Medulla oblongata (tissue), 1 donor: ENCODE measurements around the gene DIP2C.

Experiments
- DNase-seq: peaks from one replicate; pipeline ENCODE4 v3.0.0-alpha.2; 2015; ENCODE audit errors: extremely low spot score

The DIP2C gene, protein sequence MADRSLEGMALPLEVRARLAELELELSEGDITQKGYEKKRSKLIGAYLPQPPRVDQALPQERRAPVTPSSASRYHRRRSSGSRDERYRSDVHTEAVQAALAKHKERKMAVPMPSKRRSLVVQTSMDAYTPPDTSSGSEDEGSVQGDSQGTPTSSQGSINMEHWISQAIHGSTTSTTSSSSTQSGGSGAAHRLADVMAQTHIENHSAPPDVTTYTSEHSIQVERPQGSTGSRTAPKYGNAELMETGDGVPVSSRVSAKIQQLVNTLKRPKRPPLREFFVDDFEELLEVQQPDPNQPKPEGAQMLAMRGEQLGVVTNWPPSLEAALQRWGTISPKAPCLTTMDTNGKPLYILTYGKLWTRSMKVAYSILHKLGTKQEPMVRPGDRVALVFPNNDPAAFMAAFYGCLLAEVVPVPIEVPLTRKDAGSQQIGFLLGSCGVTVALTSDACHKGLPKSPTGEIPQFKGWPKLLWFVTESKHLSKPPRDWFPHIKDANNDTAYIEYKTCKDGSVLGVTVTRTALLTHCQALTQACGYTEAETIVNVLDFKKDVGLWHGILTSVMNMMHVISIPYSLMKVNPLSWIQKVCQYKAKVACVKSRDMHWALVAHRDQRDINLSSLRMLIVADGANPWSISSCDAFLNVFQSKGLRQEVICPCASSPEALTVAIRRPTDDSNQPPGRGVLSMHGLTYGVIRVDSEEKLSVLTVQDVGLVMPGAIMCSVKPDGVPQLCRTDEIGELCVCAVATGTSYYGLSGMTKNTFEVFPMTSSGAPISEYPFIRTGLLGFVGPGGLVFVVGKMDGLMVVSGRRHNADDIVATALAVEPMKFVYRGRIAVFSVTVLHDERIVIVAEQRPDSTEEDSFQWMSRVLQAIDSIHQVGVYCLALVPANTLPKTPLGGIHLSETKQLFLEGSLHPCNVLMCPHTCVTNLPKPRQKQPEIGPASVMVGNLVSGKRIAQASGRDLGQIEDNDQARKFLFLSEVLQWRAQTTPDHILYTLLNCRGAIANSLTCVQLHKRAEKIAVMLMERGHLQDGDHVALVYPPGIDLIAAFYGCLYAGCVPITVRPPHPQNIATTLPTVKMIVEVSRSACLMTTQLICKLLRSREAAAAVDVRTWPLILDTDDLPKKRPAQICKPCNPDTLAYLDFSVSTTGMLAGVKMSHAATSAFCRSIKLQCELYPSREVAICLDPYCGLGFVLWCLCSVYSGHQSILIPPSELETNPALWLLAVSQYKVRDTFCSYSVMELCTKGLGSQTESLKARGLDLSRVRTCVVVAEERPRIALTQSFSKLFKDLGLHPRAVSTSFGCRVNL (N-terminal part only)

DNA sequence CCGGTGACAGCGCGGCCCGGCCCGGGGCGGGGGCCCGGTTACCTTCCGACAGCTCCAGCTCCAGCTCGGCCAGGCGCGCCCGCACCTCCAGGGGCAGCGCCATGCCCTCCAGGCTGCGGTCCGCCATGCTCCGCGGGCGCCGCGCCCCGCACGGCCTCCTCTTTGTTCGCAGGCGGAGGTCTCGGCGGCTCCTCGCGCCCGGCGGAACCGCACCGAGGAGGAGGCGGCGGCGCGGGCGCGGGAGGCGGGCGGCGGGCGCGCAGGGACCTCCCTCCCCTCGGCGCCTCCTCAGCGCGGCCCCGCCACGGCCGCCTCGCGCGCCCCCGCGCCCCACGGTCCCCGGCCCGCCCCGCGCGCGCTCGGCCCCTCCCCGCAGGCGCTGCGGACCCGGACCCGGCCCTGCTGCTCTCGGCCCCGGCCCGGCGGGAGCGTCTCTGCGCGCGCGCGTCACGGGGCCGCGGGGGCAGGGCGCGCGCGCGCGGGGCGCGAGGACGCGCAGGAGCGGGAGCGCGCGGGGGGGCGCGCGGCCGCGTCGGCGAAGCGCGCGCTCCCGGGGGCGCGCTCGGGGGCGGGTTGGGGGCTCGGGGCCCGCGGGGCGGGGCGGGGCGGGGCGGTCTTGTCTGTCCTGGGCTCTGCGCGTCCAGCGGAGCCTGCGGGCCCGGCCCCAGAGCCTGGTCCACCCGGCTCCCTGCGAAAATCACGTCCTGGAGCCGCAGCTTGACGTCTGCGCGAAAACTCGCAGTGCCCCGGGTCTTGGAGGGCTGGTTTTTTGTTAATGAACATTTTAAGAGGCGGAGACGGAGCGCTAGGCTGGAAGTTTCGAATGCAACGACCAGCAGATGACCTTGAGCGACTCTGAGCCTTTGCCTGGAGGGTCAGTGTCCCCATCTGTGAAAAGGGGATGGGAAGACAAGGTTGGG lies at the start of gene DIP2C:
TSS of gene DIP2C (minus strand) at position 217 of the 920 bp plus-strand sequence. CDS start at position 127, 90 bp downstream.
- DNase-seq: peak; percentile 67

DNA sequence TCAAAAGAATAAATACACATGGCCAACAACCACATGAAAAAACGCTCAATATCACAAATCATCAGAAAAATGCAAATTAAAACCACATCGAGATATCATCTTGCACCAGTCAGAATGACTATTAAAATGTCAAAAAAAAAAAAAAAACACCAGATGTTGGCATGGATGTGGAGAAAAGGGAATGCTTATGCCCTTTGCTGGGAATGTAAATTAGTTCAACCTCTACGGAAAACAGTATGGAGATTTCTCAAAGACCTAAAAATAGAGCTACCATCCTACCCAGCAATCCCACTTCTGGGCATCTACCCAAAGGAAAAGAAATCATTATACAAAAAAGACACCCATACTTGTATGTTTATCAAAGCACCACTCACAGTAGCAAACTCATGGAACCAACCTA lies 45.0 kb upstream of the DIP2C start:
- DNase-seq: no peak

DNA sequence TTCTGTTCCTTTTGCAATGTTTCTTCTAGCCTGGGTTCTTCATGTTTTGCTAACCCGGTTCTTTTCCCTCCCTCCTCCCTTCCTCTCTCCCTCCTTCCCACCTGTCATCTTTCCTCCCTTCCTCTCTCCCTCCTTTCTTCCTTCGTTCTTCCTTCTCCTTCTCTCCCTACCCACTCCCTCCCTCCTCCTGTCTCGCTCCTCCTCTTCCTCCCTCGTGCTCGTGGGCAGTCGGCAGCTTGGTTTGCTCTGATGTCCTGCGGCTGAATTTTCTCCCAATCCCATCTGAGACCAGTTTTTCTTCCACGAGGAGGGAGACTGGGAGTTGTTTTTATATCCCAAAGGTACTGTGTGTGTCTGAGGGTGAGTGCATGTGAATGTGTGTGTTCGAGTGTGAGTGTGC lies 43.6 kb upstream of the DIP2C start:
- no peak for DNase-seq

DNA sequence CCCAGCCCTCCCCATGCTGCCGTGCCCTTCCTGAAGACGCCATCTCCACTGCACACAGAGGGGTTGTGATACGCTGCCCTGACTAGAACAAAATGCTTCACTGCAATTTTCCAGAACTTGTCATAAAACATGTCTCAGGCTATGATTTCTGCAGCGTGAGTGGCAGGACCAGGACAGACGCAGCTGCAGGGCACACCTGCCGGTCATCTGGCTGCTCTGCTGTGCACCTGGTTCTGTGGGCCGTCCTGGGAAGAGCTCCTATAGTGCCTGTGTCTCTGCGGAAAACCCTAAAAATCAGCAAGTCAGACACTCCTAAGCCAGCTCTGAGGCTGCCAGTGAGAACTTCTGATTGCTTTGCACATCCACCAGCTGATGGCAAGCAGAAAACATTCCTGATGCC lies 39.7 kb upstream of the DIP2C start:
- no peak for DNase-seq

DNA sequence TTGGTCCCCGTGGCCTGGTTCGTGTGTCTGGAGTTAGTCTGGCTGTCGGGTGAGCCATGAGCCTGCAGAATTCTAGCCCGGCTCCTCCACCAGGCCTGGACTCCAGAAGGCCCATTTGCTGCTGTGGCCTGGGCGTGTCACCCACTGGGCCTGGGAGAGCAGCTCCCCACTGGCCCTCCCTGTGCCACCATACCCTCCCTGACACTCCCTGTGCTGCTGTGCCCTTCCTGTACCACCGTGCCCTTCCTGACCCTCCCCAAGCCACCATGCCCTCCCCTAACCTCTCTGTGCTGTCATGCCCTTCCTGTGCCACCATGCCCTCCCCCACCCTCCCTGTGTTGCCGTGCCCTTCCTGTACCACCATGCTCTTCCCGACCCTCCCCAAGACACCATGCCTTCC lies 39.1 kb upstream of the DIP2C start:
- no peak for DNase-seq

DNA sequence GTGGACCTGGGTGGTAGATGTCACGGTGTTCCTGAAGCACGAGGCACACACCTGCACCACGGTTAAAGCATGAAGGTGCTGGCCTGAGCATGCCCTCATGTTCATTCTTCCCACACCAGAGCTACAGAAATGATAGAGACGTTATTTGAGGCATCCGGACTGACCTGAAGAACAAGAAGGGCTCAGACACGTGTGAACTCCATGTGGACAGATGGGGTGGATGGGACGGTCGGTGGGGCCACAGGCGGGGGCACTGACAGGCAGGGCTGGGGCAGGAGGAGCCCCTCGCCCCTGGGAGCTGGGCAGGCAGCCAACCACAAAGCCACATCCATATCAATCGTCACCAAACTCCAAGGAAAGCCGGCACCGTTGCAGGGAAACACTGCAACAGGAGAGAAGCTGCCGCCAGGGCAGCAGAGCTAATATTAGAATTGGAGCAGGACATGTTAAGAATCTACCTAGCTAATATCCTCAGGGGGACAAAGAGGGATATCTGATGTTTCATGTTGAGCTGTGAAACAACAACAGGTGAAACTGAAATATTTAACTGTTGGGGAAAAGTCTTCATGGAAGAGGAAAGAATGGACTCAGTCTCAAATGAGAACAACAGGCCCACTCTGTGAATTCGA lies 37.8 kb upstream of the DIP2C start:
- DNase-seq: no peak

DNA sequence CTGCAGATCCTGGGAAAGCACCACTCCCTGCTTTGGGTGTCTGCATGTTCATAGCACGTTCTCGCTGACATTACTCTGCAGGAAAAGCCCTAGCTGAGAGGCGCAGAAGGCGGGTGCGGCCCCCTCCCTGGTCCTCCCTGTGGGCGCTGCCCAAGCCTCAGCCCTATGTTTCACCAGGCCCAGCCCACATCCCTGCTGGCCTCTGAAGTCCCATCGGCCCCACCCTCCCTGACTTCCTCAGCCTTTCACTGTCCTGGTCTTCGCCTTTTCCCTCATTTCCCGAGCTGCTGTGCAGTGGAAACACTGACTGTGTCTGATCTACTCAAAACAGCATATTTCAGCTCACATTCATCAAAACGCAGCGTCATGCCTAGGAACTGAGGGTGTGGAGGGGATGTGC lies 36.3 kb upstream of the DIP2C start:
- DNase-seq: no peak

DNA sequence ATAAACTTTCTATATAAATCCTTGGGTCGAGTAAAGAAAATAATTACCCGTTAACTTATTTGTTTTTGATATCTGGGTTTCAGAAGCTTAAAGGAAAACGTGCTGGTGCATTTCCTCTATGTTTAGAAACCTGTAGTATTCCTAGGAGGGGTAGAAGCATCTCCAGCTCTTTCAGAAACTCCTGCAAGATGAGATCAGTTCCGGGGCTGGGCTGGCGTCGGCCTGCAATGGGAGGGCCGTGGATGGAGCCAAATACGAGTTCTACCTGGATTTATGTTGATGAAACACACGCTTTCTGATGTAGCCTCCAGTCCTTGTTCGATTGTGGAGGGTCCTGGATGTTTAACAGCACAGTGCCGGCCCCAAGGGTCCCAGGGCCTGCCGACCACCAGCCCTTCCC lies 35.8 kb upstream of the DIP2C start:
- DNase-seq: no peak

DNA sequence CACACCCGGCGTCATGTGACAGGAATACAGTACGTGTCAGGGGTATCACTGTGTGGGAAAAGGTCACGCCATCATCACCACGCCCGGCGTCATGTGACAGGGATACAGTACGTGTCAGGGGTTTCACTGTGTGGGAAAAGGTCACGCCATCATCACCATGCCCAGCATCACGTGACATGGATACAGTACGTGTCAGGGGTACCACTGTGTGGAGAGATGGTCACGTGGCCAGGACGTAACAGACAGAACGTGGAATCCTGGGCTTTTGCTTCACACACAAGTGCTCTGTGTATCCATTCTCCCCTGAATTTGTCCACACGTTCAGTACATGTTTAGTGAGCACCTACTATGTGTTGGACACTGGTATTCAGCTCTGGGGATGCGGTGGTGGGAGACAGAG lies 34.5 kb upstream of the DIP2C start:
- DNase-seq: no peak

DNA sequence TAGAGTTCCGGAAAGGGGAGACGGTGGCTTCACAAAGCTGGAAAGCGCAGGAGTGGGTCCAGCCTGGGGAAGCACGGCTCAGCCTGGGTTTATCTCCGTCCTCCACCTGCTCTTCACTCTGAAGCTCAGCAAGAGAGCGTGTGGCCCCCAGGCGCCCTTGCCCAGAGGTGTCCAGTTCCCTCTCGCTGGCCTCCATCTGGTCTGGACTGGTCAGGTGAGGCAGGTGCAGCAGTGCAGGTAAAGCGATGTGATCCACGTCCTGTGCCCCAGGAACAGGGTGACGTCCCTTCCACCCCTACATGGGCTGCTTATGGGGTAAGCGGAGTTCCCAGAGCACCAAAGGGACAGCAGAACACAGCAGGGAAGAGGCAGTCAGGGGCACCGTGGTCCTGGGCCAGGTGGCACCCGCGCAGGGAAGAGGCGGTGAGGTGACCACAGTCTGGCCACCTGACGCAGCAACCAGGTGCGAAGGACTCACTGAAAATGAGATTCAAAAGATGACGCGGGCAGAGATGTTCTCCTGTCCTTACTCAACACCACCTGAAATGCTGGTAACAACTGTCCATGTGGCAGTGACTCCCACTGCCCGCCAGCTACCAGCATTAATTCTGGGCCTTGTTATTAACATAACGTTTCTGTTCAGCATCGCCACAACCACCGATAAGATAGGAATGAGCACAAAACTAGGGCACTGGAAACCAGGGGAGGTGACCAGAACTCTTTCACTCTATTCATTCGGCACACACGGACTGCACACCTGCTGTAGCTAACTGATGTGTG lies 33.0 kb upstream of the DIP2C start:
- no peak for DNase-seq

DNA sequence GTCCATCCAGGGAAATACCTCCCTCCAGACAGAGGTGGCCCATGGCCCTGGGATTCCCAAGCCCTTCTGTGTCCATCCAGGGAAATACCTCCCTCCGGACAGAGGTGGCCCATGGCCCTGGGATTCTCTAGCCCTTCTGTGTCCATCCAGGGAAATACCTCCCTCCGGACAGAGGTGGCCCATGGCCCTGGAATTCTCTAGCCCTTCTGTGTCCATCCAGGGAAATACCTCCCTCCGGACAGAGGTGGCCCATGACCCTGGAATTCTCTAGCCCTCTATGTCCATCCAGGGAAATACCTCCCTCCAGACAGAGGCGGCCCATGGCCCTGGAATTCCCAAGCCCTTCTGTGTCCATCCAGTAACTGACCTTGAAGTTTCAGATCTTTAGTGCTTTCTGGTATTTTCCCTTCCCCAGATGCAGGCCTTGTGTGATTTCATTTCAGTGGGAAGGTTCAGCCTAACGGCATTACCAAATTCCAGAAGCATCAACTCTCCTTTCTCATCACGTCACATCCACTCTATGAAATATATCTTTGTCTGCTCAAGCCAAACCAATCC lies 28.8 kb upstream of the DIP2C start:
- no peak for DNase-seq

DNA sequence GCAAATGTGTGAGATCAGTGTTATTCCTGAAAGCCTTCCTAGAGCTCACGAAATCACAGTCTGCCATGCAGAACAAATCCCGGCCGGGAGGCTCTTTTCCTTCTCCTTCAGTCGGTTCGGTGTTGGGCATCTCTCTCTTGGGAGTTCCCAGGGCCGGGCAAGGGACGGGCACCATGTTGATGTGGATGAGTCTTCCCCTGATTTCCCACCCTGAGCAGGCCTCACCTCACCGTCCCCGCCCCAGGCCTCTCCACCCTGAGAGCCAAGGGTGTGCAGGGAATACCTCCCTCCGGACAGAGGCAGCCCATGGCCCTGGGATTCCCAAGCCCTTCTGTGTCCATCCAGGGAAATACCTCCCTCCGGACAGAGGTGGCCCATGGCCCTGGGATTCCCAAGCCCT lies 28.0 kb upstream of the DIP2C start:
- no peak for DNase-seq

DNA sequence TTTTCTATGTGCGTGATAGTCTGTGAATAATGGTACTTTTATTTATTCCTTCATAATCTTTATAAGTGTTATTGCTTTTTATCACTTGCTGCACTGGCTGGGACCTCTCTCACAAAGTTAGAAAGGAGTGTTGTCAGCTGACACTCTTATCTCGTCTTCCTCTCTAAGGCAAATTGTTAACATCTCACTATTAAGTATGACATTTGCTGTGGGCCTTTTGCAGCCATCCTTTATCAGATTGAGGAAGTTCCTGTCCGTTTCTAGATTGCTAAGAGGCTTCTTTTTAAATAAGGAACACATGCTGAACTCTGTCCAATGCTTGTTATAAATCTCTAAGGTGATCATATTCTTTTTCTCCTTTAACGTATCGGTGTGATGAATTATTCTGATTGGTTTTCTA lies 27.4 kb upstream of the DIP2C start:
- DNase-seq: no peak

DNA sequence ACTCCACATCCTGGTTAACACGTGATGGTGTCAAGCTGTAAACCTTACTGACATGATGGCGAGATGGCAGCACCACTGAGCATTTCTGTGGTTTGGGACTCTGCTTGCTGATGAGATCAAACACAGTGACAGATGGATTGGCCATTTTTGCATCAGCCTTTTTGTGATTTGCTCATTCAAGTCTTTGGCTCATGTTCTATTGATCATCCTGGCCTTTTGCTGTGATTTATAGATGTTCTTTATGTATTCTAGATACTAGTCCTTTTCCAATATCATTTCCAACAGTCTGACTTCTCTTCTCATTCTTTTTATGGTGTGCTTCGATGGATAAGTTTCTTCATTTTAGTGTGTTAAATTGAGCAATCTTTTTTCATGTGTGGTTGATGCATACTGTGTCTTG lies 24.7 kb upstream of the DIP2C start:
- DNase-seq: no peak

DNA sequence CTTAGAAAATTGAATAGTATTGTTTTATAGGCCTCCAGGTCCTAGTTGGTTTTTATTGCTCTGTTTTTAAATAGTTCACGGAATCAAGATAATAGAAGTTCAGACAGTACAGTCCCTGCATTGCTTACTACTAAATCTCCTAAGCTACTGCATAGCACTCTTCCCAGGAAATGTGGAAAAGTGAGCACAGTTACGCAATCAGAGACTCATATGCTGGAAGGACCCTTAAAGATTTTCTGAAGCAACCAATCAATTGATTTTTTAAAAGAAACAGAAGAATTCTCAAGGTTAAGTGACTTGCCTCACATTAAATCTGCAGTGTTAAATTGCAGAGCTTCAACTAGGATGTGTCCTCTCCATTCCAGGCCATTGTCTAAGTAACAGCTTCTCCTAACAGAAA lies 23.1 kb upstream of the DIP2C start:
- DNase-seq: no peak

DNA sequence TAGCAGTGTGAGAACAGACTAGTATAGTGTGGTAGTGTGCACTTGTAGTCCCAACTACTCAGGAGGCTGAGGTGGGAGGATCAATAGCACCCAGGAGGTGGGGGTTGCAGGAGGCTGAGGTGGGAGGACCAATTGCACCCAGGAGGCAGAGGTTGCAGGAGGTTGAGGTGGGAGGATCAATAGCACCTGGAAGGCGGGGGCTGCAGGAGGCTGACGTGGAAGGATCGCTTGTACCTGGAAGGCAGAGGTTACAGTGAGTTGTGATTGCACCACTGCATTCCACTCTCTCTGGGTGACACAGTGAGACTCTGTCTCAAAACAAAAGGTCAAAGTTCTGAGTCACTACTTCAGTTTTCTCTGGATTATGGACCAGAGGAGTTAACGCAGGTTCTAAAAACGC lies 22.6 kb upstream of the DIP2C start:
- no peak for DNase-seq

DNA sequence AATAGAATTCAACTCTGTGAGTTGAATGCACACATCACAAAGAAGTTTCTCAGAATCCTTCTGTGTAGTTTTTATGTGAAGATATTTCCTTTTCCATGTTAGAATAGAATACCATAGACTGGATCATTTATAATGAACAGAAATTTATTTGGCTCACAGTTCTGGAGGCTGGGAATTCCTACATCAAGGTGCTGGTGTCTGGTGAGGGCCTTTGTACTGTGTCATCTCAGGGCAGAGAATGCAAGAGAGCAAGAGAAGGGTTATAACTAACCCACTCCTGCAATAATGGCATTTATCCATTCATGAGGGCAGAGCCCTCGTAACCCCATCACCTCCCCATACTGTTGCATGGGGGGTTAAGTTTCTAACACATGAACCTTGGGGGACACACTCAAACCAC lies 18.4 kb upstream of the DIP2C start:
- no peak for DNase-seq

DNA sequence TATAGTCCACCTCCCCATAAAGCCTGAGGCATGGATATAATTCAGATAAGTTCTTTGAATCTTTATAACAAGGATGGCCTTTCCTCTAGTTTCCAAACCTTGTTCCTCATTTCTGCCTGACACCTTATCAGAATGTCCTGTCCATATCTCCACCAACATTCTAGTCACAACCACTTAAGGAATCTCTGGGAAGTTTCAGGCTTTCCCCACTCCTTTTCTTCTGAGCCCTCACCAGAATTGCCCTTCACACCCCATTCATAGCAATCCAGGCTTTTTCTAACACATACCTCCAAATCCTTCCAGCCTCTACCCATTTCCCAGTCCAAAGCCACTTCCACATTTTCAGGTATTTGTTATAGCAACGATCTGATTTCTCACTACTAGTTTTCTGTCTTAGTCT lies 18.0 kb upstream of the DIP2C start:
- DNase-seq: no peak

DNA sequence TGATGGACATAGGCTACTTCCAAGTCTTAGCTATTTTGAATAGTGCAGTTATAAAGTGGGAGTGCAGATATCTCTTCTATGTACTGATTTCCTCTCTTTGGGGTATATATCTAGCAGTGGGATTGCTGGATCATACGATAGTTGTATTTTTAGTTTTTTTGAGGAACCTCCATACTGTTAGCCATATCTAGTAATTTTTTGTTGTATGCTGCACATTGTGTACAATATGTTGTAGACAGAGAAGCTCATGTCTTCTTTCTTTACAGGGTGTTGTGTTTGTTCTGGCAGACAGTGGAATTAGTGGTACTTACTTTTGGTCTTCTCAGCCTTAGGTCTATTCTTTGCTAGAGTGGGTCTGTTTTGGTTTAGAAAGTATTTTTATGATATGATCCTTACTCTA lies 13.7 kb upstream of the DIP2C start:
- no peak for DNase-seq
